NCI-H345 treated with DMSO at 0.1 percent for 48 hours (cell line): ENCODE data around the gene CAPN11.
A peak's percentile ranks its signal among the peaks of the same experiment; 100 is the strongest.

Experiments
- DNase-seq: peaks from one replicate; lab custom pipeline; 2025; ENCODE audit not compliant: unreplicated experiment; lab: John Stamatoyannopoulos, UW

The CAPN11 gene

DNA sequence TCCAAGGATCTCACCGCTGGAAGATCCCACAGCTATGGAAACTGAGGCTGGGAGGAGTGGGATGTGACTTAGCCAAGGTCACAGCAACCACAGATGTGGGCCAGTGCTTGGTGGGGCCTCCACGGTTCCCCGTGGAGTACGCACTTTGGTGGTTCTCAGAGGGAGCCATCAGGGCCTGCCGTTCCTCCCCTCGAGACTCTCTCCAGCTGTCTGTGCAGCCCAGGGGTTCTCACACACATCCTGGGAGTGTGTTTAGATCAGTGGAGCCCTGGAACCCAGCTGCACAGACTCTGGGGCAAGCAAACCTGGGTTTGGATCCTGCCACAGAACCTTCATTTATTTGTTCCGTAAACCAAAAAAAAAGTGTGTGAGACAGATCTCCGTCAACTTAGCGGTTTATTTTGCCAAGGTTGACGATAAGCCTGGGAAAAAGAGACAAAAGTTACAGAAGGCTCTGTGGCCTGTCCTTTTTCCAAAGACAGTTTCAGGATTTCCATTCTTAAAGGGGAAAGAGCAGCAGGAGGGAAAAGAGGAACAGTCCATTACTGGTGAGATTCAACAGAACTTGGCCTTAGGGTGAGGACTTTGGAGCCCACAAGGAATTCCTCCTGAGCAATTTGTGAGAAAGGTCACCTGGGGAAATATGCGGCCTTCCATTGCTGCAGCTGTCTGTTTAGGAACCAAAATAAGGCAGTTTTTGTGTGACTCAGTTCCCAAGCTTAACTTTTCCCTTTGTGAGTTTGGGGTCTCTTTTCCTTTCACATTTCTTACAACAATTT, 44.5 kb downstream of the CAPN11 start:
- DNase-seq: no peak

DNA sequence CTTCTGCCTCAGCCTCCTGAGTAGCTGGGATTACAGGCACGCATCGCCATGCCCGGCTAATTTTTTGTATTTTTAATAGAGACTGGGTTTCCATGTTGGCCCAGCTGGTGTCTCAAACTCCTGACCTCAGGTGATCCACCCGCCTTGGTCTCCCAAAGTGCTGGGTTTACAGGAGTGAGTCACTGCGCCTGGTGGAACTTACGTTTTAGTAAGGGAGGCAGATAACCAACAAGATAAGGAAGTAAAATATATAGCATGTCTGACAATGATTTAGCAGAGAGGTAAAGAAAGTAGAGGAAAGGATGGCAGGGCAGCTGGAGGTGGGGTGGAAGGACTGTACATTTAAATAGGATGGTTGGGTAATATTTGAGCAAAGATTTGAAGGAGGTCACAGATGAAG, 45.3 kb downstream of the CAPN11 start:
- no peak for DNase-seq

DNA sequence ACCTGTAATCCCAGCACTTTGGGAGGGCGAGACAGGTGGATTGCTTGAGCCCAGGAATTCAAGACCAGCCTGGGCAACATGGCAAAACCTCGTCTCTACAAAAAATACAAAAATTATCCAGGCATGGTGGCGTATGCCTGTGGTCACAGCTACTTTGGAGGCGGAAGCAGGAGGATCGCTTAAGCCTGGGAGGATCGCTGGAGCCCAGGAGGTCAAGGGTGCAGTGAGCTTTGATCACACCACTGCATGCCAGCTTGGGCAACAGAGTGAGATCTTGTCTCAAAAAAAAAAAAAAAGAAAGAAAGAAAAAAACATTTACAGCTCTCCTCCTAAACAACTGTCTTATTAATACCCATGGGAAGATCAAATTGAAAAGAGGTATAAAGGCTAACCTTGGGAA, 49.3 kb downstream of the CAPN11 start:
- DNase-seq: no peak

DNA sequence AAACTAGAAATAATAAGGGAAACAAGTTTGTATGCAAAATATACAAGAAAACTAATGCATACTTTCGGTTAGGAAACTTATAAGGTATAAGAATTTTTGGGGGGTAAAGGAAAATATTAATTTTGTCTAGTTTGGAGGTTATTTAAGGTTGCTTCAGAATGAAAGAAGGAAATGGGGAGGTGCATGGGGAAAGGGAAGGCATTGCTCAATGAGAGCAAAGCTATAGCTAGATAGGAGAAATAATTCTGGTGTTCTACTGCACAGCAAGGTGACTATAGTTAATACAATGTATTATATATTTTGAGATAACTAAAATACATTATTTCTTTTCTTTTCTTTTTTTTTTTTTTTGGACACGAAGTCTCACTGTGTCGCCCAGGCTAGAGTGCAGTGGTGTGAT, 52.7 kb downstream of the CAPN11 start:
- DNase-seq: no peak

DNA sequence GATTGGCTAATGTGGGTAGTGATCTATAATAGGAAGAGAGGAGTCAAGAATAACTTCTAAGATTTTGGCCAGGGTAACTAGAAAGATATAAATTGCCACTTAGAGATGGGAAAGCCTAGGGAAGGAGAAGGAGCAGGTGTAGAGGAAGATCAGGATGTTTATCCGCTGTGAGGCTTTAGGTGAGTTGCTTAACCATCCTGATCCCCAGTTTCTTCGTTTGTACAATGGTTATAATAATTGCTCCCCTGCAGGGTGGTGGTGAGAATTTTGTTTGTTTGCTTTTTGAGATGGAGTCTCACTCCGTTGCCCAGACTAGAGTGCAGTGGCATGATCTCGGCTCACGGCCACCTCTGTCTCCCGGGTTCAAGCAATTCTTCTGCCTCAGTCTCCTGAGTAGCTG, 55.7 kb downstream of the CAPN11 start:
- no peak for DNase-seq

DNA sequence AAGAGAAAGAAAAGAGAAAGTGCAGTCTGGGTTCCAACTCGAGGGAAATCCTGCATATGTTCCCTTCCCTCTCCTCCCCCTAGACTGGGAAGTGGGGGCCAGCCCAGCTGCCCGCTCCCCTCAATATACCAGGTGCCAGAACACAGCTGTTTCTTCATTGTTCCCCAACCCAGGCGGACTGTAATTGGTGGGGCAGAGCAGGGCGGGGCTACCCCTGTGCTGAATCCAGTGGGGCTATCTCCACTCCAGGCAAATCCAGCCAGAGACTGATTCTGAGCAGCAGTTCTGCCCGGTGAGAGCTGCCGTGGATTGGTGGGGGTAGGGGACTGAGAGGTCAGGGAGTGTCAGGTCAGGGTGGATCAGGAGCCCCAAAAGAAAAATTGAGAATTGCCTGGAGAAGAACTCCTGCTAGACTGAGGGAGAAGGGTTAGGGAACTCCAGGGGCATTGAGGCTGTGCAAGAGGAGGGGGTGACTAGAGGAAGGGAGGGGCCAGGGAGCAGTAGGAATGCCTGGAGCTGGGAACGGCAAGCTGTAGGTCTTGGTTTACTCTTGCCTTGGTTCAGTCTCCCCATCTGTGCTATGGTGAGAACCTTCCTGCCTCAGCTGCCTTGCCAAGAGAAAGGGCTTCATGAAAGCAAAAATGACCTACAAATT, 58.2 kb downstream of the CAPN11 start, which contains the start of gene MYMX:
Gene MYMX (plus strand): TSS at position 250 of the 655 bp plus-strand sequence. CDS start 546 bp downstream, outside the sequence.
- no peak for DNase-seq

DNA sequence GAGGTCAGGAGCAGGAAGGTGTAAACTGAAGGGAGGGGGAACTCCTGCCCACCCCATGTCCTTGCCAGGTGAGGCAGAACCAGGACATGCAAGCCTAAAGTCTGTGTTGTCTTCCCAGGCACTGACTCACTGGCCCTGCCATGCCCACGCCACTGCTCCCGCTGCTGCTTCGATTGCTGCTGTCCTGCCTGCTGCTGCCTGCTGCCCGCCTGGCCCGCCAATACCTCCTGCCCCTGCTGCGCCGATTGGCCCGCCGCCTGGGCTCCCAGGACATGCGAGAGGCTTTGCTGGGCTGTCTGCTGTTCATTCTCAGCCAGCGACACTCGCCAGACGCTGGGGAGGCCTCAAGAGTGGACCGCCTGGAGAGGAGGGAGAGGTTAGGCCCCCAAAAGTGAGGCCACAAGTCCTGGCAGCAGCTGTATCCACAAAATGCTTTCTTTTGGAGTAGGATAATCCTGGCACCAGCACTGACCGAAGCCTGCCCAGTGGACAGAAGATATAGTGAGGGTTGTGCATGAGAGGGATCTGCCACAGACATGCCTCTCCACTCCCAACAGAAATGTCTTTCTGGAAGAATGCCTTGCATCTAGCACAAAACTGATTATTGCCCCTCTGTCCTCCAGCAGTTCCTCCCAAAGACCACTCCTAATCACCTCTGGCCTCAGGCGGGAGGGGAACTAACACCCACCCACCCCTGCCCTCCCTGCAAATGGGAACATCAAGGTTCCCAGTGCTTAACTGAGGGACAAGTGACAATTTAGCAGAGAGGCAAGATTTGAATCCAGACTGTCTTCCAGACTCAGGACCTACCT, 58.9 kb downstream of the CAPN11 start:
- DNase-seq: no peak

DNA sequence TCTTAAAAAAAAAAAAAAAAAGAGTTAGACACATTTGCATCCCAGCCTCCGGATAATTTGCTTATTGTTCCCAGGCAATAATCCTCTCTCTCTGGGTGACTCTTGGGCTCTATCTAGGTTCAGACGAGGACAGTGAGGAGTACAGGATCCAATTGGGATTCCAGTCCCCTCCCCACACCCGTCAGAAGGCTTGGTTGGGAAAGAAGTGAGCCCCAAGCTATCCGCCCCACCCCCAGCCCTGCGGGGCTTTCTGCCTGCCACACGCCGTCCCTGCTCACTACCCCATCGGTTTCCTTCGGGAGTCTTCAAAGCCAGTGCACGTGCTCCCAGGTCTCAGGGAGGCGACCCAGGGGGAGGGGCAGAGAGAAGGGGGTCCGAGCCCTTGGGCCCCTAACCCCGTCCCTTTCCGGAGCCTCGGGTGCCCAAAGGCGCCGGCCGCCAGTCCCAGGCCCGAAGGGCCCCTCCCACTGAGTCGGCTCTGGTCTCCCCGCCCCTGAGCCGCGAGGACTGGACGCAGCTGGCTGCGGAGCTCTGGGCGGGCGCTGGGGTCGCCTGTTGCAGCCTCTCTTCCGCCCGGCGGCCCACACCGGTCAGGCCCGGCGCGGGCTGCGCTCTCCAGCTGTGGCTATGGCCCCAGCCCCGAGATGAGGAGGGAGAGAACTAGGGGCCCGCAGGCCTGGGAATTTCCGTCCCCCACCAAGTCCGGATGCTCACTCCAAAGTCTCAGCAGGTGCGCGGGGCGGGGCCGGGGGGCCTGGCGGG, 60.6 kb downstream of the CAPN11 start:
- no peak for DNase-seq

DNA sequence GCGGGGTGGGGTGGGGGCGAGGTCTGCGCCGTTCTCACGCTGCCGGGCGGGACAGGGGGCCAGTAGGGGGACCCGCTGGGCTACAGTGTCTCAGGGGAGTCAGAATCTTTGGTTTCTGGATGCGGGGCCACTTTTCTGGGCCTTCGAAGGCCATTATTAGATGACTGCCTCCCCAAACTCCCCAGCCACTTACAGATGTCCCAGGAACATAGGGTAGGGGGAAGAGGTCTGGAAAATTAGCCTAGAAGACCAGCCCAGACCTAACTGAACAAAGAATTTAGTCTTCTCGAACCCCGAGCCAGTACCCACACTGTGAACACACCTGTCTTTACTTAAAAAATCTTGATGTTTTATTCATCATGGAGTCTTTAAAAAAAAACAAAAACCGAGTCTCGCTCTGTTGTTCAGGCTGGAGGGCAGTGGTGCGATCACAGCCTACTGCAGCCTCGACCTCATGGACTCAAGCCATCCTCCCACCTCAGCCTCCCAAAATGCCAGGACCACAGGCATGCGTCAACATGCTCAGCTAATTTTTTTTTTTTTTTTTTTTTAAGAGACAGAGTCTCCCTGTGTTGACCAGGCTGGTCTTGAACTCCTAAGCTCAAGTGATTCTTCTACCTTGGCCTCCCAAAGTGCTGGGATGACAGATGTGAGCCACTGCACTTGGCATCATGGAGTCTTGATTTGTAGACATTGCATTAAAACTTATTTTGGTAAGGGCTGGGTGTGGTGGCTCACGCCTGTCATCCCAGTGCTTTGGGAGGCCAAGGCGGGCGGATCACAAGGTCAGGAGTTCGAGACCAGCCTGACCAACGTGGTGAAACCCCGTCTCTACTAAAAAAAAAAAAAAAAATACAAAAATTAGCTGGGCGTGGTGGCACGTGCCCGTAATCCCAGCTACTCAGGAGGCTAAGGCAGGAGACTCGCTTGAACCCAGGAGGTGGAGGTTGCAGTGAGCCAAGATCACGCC, 61.5 kb downstream of the CAPN11 start:
- no peak for DNase-seq

DNA sequence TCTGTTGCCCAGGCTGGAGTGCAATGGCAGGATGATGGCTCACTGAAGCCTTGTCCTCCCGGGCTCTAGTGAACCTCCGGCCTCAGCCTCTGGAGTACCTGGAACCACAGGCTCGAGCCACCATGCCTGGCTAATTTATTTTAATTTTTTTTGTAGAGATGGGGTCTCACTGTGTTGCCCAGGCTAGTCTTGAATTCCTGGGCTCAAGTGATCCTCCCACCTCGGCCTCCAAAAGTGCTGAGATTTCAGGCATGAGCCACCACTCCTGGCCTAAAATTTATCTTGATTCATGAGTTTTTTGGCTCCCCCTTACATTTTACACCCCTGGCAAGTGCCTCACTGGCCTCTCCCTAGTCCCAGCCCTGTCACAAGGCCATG, 62.3 kb downstream of the CAPN11 start:
- DNase-seq: no peak

DNA sequence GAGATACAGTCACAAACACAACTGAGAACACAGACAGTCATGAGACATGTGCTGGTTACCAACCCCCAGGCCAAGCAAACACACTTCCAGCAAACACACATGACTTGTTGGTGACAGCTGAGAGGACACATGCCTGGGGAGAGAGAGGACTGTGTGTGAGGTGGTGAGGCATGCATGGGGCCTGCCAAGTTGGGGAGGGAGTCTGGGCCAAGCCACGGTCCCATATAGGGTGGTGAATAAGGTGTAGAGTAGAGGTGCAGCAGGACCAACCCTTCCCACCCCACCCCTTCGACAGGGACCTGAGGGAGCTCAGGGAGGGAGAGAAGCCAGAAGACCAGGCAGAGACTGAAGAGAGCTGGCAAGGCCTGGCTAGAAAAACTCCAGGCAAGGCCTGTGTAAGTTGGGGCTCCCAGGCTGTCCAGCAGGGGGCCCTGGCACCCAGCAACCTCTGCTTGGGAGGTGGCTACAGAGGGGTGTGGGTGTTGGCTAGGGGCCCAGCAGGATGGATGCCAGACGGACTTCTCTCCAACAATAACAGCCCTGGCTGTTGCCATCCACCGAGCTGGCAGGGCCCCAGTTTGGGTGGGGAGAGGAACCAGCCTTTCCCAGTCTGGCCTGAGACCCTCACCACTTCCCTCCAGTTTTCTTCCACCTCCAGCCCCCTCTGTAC, 62.8 kb downstream of the CAPN11 start:
- DNase-seq: peak; percentile 20

DNA sequence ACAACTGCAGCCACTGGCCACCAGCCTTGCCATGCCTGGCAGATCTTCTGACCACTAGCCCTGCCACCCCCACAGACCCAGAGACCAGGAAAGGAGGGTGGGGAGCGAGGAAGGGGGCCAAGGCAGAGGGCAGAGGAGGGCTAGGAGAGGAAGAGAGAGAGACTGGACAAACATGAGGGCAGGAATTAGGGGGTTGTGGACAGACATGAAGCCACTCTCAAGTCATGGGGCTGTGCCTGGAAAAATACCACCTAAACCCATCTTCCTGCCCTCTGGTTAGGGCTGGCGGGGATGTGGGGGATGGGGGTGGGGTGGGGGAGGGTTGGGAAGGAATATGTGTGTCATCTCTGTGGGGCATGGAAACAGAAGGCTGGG, 63.3 kb downstream of the CAPN11 start:
- DNase-seq: no peak

DNA sequence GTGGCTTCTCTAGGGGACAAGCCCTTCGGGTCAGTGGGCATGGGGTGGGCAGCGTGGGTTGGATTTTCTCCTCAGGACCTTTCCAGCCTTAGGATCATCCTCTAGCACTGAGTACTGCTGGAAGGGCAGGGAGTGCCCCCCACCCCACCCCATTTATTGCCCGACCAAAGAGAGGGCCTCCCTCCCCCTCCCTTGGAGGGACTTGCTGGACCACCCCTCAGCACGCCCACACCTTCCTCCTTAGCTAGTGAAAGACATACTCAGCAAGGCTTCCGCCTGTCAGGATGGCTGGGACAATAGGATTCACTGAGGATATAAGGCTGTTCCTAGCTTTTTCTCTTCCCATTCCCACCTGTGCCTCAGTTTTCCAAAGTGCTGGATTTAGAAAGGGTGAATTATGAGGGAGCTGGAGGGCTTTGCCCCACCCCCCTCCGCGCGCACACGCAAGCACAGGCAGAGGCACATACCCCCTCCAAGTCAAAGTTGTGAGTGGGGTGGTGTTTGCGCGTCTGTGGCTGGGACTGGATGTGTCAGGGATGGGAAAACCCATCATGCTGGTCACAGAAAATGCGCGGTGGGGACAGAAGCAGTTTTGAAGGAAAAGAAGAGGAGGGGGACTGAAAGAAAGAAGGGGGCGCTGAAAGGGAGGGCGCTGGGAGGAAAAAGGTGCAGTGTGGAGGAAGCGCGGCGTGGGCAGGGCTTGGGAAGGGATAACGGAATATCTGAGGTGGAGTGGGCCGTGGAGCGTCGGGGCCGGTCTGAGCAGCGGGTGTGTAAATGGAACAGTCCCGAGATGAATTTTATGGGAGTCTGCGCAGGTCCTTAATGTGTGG, 64.1 kb downstream of the CAPN11 start:
- no peak for DNase-seq

DNA sequence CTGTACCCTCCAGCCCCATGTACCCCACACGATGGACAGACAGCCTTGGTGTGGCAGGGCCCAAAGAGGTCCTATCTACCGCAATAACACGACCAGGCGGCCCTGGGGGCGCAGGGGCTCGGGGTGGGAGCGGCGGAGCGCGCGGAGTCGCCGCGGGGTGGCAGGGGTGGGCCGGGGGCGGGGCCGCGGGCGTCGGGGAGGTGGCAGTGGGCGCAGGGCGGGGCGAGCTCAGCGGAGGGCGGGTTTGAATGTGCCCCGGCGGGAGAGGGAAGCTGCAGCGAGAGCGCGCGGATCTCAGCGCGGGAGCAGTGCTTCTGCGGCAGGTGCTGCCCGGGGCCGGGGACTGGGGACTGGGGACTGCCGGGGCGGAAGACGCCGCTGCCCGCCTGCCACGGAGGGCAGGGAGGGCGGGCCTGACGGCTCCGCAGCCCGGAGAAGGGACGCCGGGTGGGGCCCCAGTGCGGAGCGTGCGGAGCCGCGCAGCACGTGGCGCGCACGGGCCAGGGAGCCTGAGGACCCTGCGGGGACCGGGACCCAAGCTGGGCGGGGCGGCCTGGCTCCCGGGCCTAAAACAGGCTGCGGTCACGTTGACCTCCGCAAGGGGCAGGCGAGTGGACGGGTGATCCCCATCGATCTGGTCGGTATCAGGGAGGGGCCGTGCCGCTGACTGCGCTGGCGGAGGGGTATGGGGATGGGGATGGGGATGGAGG, 64.9 kb downstream of the CAPN11 start, which contains the start of gene SLC29A1:
Gene SLC29A1 (plus strand): TSS at position 277 of the 710 bp plus-strand sequence. CDS start 3,719 bp downstream, outside the sequence.
- peak; percentile 33 for DNase-seq

DNA sequence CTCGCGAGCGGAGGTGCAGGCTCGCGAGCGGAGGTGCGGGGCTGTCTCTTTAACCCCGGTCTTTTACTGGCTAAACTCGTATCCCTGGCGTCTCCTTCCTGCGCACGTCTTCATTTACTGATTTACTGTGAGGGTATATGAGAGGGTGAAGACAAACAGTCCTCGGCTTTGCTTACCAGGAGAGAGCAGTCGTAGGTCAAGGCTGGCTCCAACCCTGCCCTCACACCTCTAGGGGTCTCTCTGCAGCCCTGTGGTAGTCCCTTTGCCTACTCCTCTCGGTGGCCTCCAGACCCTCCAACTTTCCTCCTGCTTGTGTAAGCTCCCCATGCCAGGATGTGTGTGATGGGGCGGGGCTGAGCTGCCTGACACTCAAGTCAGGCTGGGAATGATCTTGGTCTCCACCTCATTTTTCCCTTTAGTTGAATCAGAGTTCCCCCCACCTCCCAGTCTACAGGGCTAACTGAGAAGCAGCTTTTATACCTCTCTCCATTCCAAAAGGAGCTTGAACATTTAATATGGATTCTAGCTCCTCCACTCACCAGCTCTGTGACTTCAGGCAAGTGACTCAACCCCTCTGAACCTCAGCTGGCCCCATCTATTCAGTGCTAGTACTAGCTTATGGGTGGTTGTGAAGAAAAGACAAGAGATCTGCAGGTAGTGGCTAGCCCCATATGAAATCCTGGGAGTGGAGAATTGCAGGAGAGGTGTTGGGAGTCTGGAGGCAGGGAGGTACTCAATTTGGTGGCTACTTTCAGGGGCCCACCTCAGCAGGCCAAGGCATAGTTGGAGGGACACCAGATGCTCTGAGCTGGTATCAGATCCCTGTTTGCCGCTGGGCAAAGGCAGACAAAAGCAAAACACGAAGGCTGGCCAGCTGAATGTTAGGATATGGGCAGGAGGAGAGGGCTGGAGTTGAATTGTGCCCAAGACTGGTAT, 65.7 kb downstream of the CAPN11 start:
- no peak for DNase-seq

DNA sequence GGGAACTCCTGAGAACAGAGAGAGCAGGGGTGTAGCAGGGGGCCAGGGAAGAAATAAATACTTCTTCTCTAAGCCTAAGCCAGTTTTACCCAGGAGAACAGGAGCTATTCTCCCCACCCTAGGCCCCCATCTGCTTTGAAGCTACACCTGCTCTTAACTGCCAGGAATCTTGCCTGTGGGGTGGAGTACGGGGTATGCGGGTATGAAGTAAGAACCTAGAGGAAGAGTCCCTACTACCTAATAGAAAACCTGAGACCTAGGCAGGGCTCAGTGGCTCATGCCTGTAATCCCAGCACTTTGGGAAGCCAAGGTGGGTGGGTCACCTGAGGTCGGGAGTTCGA, 66.3 kb downstream of the CAPN11 start:
- DNase-seq: no peak
